Cardiac muscle cell (in vitro differentiated cells and primary cell): ENCODE results near the gene ISY1. TPM values are rescaled to one million over a fixed set of nuclear protein-coding genes. Genes with fewer than 3 reads are reported as not detected.

Experiments
- DNase-seq, 2 donors: peaks; one replicate each; pipeline versions ENCODE4 v3.0.0 to v3.0.0-alpha.2; 2010 to 2017; ENCODE audit warnings: low read depth in 1 of 2, low spot score in 1 of 2
- H3K27ac ChIP-seq: fragments of 200-600 bp; sonication (generic); 2 replicates; pipeline ENCODE4 v1.5.1; 2016
- H3K27me3 ChIP-seq: fragments of 200-600 bp; sonication (generic); 2 replicates; pipeline ENCODE4 v1.6.0; 2016; ENCODE audit warnings: control low read depth
- H3K36me3 ChIP-seq: fragments of 200-600 bp; sonication (generic); 2 replicates; pipeline ENCODE4 v1.5.1; 2016; ENCODE audit warnings: control low read depth
- H3K4me1 ChIP-seq: fragments of 200-600 bp; sonication (generic); 2 replicates; pipeline ENCODE4 v1.8.1; 2017; ENCODE audit warnings: low read depth, mild to moderate bottlenecking, mixed run types
- H3K4me3 ChIP-seq: fragments of 200-600 bp; sonication (generic); 2 replicates; pipeline ENCODE4 v1.5.1; 2016; ENCODE audit warnings: mild to moderate bottlenecking
- H3K9me3 ChIP-seq: fragments of 200-600 bp; sonication (generic); 2 replicates; pipeline ENCODE4 v1.5.1; 2017; ENCODE audit warnings: low read depth, mild to moderate bottlenecking, control low read depth
- polyA plus RNA-seq: library from polyadenylated mRNA; unstranded; fragments of >200 nt; fragmentation: Nextera tagmentation; extraction: Ambion mirVana; gene quantifications from 2 replicates; pipeline ENCODE4 v1.2.1, GENCODE V29; 2016
- total RNA-seq: library from RNA; depleted of rRNA; stranded (reverse); fragments of >200 nt; gene quantifications from 2 replicates; pipeline ENCODE4 v1.2.3, GENCODE V29; 2016
- TF ChIP-seq, protein P1 (sequence below): IDR thresholded peaks from 2 replicates; pipeline ENCODE4 v1.5.1; 2012; ENCODE audit warnings: low read depth, mild to moderate bottlenecking, low read length

The ISY1 gene
- total and polyA plus RNA-seq, 2 experiments from 2014 or later: 17.5 to 44.7 TPM

GRCh38 chr3:129085818-129086217 is 75.0 kb downstream of the ISY1 start:
- Histone ChIP-seq H3K27ac (no peak overlapping the region), H3K4me1 (no peaks in the 10 kb centered on the region), H3K36me3 (no peaks in the 10 kb centered on the region), H3K4me3 (no peak overlapping the region), H3K9me3 (no peaks in the 10 kb centered on the region), H3K27me3 (no peaks in the 10 kb centered on the region)
- DNase-seq: no peak
- TF ChIP-seq, protein P1, sequence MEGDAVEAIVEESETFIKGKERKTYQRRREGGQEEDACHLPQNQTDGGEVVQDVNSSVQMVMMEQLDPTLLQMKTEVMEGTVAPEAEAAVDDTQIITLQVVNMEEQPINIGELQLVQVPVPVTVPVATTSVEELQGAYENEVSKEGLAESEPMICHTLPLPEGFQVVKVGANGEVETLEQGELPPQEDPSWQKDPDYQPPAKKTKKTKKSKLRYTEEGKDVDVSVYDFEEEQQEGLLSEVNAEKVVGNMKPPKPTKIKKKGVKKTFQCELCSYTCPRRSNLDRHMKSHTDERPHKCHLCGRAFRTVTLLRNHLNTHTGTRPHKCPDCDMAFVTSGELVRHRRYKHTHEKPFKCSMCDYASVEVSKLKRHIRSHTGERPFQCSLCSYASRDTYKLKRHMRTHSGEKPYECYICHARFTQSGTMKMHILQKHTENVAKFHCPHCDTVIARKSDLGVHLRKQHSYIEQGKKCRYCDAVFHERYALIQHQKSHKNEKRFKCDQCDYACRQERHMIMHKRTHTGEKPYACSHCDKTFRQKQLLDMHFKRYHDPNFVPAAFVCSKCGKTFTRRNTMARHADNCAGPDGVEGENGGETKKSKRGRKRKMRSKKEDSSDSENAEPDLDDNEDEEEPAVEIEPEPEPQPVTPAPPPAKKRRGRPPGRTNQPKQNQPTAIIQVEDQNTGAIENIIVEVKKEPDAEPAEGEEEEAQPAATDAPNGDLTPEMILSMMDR: no peak

DNA sequence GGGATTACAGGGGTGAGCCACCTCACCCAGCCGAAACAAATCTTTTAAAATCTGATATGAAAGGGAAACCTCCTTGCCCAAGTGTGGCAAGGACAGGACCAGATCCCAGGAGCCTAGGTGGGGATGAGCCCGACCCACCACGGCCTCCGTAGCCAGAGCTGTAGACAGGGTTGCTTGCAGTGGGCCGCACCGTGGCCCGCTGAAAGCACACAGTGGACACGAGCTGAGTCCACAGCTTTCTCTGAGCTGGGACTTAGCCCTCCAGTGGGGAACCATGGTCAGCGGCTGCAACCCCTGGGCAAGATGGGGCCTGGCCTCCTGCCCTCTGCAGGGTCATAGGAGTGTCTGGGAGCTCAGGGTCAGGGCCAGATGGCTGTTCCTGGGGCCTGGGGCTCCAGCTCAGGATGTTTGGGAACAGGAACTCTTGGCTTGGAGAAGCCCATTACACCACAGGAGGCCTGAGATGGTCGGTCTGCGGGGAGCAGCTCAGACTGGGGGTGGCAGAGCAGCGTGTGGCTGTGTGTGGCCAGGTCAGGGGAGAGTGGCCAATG is 75.6 kb downstream of the ISY1 start:
- no peaks in the 10 kb centered on the region for H3K4me1 ChIP-seq
- DNase-seq: no peak
- no peaks in the 10 kb centered on the region for H3K27me3 ChIP-seq
- no peak overlapping the region for H3K4me3 ChIP-seq
- H3K27ac ChIP-seq: no peak overlapping the region
- H3K9me3 ChIP-seq: no peaks in the 10 kb centered on the region
- H3K36me3 ChIP-seq: no peaks in the 10 kb centered on the region
- TF ChIP-seq, protein P1: no peak

DNA sequence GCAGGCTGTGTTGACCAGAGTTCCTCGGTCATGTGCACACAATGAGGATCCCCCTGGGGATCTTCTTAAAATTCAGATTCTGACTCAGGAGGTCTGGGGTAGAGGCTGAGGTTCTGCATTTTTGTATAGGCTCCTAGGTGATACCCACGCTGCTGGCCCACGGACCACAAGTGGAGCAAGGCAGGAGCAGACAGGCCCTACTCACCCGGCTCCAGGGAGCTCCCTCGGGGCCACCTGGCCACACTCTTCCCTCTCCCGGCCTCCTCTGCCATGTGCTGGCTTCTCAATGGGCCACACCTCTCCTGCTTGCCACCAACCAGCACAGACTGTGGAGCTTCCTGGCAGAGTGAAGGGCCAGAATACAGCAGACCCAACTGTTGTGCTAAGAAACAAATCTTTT is 76.4 kb downstream of the ISY1 start:
- Histone ChIP-seq H3K4me1 (no peaks in the 10 kb centered on the region), H3K27ac (no peak overlapping the region), H3K9me3 (no peaks in the 10 kb centered on the region), H3K4me3 (no peak overlapping the region), H3K27me3 (no peaks in the 10 kb centered on the region), H3K36me3 (no peaks in the 10 kb centered on the region)
- no peak for DNase-seq
- TF ChIP-seq, protein P1: no peak

GRCh38 chr3:129082026-129082425 is 78.8 kb downstream of the ISY1 start:
- no peaks in the 10 kb centered on the region for H3K27me3 ChIP-seq
- TF ChIP-seq, protein P1: no peak
- H3K4me3 ChIP-seq: no peak overlapping the region

GRCh38 chr3:129081503-129081902 is 79.4 kb downstream of the ISY1 start:
- no peak for DNase-seq
- Histone ChIP-seq H3K36me3 (no peaks in the 10 kb centered on the region), H3K27ac (no peak overlapping the region), H3K4me3 (no peak overlapping the region), H3K4me1 (no peaks in the 10 kb centered on the region), H3K9me3 (no peaks in the 10 kb centered on the region), H3K27me3 (no peaks in the 10 kb centered on the region)
- TF ChIP-seq, protein P1: no peak

More at GRCh38 chr3:129082026-129082425, 78.8 kb downstream of the ISY1 start:
- Histone ChIP-seq H3K36me3 (no peaks in the 10 kb centered on the region), H3K27ac (no peak overlapping the region), H3K9me3 (no peaks in the 10 kb centered on the region), H3K4me1 (no peaks in the 10 kb centered on the region)
- DNase-seq: no peak

- no peaks in the 10 kb centered on the region for H3K9me3 ChIP-seq
- no peaks in the 10 kb centered on the region for H3K27me3 ChIP-seq
- TF ChIP-seq, protein P1: no peak
- no peak for DNase-seq
- H3K27ac ChIP-seq: no peak overlapping the region
- H3K36me3 ChIP-seq: no peaks in the 10 kb centered on the region
- H3K4me1 ChIP-seq: no peaks in the 10 kb centered on the region
- no peak overlapping the region for H3K4me3 ChIP-seq
Observed at GRCh38 chr3:129078510-129078909, 82.4 kb downstream of the ISY1 start.
